Activated CD8-positive, alpha-beta memory T cell treated with anti-CD3 and anti-CD28 coated beads for 1 hour (primary cell): ENCODE measurements around the gene PLCB4.

Experiments used
- DNase-seq, 2 donors: peaks; one replicate each; pipeline ENCODE4 v3.0.0-alpha.2; 2020; ENCODE audit warnings: low read depth in 1 of 2; ENCODE audit errors: extremely low read depth in 1 of 2

Gene PLCB4

DNA sequence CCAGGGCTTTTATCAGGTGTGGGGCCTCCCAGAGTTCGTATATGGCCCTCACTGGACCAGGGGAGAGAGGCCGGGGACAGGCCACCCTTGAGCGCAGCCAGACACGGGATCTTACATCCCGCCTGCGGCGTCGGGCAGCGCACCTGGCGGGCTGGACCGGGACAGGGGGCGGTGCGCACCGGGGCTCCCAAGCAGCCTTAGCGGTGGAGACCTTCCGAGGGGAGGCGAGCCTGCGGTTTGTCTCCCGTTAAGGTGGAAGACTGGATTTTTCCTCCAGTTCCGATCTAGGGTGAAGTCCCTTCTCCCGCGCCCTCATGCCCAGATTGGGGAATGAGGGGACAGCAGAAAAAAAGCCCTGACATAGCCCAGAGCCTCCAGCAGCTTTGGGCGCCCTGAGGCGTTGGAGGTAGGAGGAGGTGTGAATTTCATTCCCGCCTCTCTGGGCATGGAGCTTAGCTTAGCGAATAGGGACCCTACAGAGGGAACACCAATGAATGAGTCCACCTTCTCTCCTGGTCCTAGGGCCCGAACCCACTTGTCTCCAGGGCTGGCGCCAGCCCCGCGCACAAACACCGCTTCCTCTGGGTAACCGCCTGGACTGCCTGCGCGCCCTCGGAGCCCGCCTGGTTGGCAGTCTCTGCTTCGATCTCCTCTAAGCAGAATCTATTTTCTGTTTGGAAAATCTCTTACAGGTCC, 438.8 kb downstream of the PLCB4 start:
- no peak for DNase-seq

DNA sequence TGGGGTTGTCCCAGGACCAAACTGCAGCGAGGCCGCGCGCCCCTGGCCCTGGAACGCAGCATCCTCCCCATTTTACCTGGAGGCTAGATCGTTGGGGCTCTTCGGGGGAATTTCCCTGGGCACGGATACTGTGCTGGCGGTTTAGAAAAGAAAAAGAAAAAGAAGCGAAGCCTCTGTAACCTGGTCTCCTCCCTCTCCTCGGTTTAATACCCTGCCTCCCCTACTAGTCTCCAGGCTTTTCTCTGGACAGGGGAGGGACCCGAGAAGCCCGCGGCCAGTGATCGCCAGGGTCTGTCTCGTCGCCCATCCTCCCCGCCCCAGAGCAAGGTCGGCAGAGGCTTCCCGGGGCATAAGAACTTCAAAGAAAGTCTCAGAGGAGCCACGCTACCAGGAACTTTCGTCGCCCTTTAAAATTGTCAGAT, 439.4 kb downstream of the PLCB4 start:
- no peak for DNase-seq

DNA sequence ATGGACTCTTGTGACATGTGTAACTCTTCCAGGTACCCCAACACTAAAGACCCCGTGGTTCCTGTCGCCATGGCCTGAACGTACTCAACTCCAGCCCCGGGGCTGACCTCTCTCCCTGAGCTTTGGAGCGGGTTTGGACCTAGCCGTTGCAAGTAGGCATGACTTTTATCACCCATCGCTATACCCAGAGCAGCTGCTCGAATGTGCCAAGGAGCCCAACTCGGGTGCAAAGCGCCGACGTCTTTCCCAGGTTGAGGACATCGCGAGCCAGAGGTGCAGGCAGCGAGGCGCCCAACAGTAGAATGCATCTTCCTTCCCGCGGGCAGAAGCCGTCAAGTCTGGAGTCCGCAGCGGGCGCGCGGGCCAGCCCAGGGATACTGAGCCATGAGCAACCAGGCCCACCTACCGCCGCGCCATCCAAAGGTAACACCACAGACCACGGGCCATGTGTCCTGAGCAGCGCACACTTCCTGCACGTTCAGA, 439.9 kb downstream of the PLCB4 start:
- DNase-seq = no peak

DNA sequence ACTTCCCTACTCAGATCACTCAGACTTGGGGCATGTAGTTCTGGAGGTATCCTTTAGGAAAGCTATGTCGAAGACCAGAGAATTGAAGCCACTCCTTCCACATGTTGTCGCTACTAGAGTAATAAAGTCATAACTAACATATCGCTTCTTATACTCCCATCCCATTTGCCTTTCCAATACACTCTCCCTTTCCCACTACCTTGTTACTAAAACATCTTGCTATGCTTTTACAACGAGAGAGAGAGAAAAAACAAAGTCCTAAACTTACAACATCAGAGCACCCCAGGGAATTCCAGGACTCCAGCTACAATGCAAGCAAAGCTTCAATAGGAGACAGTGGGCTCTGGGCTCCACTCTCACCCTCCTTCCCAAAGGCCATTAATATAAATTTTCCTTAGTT, 440.4 kb downstream of the PLCB4 start:
- no peak for DNase-seq

DNA sequence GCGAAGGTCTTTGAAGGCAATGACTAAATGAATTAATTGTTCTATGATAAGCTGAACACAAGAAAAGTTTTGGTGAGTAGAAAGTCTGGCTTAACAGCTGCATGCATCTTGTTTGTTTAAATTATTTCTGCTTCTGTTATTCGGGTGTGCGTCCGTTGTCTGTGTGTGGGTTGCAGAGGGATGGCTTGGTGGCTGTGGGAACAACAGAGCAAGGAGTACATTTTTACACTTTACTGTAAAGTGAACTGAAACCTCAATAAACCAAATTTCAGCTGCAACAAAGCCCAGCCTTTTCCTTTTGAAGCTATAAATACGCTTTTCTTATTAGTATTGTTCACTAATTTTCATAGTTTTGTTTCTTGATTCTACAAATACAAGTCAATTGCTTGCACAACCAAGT, 442.0 kb downstream of the PLCB4 start:
- DNase-seq = no peak

DNA sequence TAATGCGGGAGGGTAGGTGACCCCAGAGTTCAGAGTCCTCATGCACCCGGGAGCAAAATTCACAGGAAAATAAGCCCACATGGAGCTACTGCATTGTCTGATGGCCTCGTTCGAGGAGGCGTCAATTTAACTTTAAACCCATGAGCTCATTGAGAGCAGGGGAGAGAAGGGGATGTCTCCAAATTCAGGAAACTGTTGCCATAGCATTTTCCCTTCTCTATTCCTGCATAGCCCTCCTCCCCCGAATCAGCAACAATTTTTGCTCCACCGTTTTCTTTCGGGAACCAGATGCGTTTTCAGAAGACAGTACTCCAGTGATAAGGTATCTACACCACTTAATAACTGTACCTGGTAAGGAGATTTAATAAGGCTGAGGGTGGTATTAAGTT, 445.2 kb downstream of the PLCB4 start:
- DNase-seq = no peak

DNA sequence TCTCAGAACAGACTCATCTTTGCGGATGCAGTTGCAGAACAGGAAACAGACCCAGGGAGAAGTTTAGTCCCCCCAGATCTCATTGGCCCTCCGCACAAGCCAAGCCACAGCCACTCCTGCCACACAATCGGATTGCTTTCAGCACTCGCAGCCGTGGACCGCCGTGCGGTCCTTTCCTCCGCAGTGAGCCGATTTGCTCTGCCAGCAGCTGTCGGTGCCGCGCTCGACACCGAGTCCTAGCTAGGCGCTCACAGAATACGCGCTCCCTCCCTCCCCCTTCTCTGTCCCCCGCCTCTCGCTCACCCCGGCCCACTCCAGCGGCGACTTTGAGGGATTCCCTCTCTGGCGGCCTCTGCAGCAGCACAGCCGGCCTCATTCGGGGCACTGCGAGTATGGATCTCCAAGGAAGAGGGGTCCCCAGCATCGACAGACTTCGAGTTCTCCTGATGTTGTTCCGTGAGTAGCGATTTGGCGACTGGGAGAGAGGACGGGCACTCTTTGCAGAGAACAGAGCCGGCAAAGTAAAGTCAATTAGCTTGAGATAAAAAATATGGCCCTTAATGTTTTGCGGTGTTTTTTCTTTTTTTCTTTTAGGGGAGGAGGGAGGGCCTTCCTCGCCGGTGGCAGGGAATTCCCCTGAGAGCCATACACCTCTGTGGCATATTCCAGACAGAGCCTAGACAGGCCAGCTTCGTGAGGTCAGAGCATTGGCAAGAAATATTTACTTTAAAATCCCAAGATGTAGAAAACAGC, 445.8 kb downstream of the PLCB4 start, which contains the start of gene LAMP5:
TSS of gene LAMP5 (plus strand) at position 130 of the 753 bp plus-strand sequence. CDS start at position 393, 263 bp downstream.
- DNase-seq = no peak

DNA sequence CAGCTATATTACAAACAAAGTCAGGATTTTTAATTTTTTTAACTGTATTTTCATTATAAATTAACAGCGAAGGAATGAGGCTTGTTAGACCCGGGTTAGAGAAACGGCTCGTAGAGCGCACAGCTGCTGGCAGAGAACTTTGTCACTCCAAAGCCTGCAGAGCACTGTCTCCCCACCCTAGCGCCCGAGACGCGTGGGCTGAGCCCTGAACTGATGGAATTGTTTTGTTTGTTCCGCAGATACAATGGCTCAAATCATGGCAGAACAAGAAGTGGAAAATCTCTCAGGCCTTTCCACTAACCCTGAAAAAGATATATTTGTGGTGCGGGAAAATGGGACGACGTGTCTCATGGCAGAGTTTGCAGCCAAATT, 446.3 kb downstream of the PLCB4 start:
- no peak for DNase-seq

DNA sequence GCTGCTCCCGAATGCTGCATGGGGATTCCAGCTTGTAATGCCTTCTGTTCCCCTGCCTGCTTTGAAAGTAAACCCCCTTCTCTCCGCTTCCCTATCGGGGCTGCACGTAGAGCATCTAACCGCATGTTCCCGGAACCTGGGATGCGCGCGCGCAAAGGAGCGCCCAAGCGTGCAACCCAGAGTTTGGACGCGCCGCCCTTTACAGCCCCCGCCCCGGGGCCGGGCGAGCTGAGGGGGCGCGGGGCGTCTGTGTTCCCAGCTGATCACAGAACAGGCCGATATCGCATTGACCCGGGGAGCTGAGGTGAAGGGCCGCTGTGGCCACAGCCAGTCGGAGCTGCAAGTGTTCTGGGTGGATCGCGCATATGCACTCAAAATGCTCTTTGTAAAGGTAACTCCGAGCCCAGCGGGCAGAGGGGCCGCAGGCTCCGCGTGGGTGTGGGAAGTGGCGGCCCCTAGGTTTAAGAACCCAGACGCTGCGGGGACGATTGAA, 446.9 kb downstream of the PLCB4 start:
- no peak for DNase-seq

DNA sequence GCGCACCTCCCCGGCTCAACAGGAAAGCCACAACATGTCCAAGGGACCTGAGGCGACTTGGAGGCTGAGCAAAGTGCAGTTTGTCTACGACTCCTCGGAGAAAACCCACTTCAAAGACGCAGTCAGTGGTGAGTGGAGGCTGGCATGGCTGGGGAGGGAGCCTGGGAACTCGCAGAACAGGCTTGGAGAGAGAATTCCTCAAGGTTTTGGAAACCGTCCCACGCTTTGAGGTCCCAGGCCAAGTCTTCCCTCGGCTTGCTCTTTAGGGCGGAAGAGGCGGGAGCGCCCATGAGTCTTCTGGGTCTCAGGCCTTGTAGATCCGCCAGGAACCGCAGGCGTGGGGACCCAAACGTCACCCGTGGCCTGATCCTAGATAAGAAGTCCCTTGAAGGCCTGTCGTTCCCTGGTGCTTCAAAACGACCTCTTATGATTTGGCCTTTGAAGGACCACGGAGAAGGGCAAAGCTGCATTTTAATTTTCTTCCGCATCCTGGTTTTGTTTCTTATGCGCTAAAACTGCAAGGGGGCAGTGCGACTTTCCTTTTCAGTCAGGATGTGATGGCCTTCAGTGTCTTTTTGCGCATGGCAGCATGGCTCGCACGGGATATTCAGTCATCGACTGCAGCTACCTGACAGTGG, 447.5 kb downstream of the PLCB4 start:
- DNase-seq = no peak

DNA sequence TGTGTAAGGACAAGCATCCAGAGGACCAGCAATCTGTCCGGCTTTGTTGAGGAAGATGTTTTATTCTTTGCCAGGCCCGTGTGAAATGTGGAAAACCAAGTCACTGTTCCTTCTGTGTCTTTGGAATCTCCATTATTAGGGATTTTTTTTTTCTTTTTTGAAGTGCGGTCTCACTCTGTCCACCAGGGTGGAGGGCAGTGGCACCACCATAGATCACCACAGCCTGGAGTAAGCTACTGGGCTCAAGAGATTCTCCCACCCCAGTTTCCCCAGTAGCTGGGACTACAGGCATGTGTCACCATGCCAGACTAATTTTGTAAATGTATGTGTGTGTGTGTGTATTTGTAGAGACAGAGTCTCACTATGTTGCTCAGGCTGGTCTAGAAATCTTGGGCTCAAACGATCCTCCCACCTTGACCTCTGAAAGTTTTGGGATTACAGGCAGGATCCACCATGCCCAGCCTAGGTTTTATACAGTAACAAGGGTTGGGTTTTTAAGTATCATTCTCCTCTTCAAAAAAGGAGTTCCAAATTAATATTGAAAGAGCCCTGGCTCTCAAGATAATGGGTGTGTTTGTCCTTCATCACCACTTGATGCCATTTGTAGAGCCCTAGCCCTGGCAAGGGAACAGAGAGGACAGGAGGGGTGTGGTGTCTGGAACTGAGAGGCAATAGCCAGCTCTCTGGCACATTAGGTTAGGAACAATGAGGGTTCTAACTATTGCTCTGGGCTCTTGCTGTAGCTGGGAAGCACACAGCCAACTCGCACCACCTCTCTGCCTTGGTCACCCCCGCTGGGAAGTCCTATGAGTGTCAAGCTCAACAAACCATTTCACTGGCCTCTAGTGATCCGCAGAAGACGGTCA, 448.6 kb downstream of the PLCB4 start:
- DNase-seq = no peak

DNA sequence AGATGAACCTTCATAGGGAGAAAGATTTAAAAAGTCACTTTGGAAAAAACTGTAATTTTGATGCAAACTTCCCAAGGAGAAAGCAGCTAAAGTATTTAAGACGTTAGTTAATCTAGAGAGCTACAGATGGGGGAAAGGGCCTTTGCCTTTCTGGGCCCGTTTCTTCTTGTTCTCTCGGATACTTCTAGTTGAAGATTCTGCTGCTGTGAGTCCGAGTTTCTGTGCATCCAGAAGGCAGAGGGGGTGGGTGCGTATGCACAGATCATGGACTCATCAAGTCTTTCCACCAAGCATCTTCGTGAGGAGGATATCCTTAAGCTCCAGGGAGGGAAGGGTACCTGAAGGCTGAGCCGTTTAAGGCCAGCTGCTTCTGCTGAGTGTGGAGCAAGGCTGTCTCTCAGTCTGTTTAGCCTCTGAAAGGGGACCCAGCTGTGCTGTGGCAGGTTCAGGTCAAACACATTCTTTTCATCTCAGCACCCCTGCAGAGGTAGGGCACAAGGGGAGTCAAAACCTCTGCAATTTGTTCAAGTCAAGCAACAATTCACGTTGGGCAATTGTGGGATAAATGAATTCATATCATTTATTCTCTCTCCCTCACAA, 449.8 kb downstream of the PLCB4 start:
- DNase-seq = no peak

DNA sequence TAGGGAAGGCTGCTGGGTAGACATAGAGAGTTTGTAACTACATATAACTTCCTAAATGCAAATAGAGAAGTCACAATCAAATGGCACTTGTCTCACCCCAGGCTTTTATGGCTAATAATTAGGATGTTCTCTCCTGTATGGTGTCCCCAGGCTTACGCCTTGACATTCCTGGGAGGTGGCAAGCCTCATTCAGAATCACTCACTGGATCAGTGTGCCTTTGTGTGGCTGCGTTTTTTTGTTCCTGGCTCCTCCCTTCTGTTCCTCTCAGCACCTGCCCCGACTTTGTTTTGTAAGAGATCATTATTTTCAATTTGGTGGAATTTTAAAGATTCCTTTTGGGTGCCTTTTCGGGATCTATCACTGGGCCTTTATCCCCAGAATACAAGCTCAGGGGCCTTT, 451.2 kb downstream of the PLCB4 start:
- no peak for DNase-seq

DNA sequence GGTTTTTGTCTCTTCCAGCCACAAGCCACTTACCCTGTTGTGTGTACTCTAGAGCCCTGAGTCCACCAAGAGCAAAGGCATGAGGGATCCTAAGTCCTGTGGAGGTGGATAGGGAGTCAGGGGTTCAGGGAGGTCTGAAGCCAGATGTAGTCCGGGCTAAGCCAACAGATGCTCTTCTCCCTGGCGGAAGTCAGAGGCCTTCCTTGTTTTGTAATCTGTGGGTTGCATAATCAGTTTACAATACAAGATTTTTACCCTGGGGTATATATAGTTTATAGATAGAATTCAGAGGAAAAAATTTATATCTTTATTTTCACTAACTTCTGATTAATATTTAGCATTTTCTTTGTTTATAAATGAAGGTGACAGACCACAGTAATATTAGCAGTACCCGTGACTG, 454.7 kb downstream of the PLCB4 start:
- DNase-seq = no peak
